Measurements from ENCODE around the gene PTPRM.

Gene PTPRM

GRCh38 chr18:8391068-8391467 lies 824.0 kb downstream of the PTPRM start:
- no peak for DNase-seq (ENCODE audit: low read depth in 2 of 2)

GRCh38 chr18:8396254-8396653 lies 829.1 kb downstream of the PTPRM start:
- DNase-seq (ENCODE audit: low read depth in 2 of 2): no peak

GRCh38 chr18:8397034-8397433 lies 829.9 kb downstream of the PTPRM start:
- DNase-seq (ENCODE audit: low read depth in 2 of 2): no peak

DNA sequence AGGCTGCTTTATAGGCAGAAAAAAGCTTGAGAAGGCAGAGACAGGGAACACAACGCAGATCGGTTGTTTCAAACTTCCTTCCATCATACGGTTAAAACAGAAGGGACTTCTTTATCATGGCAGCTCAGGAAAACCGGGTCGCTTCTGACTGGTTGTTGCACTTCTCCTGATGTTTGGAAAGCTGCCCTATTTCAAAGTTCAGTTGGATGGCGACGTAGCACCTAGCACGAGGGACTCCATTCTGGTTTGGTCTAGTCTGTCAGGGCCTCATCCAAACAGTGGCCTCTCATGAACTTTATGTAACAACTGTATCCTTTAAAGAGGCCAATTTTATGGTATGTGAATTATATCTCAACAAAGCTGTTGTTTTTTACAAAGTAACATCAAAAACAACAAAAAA lies 832.0 kb downstream of the PTPRM start:
- no peak for DNase-seq (ENCODE audit: low read depth in 2 of 2)

- no peak for DNase-seq (ENCODE audit: low read depth in 2 of 2)
Measured at GRCh38 chr18:8400193-8400752, 833.2 kb downstream of the PTPRM start.

DNA sequence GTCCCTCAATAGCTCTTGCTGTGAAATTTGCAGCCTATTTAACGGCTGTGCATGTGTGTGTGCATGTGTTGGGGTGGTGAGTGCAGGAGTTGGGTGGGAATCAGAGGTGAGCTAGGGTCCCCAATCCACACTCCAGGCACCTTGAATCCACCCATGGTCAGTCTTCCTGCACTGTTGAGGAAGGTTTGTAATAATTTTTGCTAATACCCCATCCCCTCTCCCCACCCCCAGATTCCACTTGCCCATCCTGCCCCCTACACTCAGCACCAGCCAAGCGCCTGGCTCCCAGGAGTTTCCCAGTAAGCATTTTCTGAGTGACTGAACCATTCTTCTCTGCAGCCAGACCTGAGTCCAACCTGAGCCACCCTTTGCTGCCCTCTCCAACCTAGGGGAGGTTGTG lies 833.7 kb downstream of the PTPRM start:
- DNase-seq (ENCODE audit: low read depth in 2 of 2): no peak

DNA sequence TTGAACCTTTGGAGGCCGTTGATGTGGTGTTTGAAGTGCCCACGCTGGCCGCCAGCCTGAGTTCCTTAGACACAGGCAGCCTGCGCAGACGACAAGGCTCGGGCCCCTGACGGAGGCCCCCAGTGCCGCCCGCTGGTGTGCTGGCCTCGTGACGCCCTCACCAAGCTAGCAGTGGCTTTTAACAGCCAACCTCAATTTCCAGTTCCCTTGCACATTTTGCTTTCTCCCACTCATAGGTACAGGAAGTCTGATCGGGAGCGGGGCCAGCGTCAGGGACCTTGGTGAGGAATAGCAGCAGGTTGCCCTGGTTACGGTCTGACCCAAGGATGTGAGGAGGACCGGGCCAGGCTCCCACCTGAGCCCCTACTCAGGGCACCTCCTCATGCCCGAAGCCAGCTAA lies 834.5 kb downstream of the PTPRM start:
- no peak for DNase-seq (ENCODE audit: low read depth in 2 of 2)

- DNase-seq (ENCODE audit: low read depth in 2 of 2): no peak
Measured at GRCh38 chr18:8402237-8402636, 835.1 kb downstream of the PTPRM start.

DNA sequence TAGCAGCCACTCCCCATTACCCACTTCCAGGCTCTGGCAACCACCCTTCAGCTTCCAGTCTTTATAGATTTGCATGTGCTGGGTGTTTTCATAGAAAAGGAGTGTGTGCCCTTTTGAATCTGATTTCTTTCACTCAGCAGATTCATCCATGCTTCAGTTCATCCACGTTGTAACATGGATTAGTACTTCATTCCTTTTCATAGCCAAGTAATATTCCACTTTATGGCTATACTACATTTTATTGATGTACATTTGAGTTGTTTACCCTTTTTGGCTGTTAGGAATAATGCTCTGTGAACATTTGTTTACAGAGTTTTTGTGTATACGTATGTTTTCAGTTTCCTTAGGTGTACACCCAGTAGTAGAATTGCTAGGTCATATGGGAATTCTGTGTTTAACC lies 836.6 kb downstream of the PTPRM start:
- no peak for DNase-seq (ENCODE audit: low read depth in 2 of 2)

DNA sequence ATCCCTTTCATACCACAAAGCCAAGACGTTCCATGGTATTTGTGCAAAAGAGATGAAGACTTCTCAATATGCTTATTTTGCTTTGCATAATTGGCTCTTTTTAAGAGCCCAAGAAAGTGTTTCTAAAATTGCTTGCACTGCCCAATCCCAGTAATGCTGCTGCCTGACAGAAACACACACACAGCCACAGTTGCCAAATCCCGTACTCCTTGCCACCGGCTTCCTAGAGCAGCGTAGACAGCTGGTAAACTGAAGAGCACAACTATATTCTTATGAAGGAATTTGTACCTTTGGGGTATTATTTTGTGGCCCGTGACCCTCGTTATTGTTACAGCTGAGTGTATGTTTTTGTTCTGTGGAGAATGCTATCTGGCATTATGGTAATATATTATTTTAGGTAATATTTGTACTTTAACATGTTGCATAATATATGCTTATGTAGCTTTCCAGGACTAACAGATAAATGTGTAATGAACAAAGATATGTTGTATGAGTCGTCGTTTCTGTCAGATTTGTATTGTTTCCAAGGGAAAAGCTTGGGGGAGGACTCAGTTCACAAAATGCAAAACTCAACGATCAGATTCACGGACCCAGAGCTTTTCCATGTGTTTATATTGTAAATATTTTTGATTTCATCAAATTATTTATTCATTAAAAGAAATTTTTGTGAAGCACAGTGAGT lies 839.2 kb downstream of the PTPRM start:
- no peak for DNase-seq (ENCODE audit: low read depth in 2 of 2)

DNA sequence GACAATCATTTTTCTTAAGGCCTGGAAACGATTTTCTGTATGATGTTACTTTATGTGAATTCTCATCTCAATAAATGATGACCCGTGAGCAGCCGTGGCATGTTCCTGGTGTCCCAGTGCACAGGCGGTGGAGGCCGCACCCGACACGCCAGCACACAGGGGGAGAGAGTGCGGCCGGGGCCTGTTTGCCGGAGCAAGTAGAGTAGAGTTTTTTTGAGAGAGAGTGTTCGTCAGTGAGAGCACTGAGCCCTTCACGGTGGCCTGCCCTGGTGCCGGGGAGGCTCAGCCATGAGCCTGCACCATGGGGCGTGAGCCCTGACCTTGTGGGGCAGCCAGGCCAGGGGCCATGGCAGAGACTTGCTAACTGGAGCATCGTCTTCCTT lies 839.7 kb downstream of the PTPRM start:
- DNase-seq (ENCODE audit: low read depth in 2 of 2): no peak

GRCh38 chr18:8409151-8409550 lies 842.0 kb downstream of the PTPRM start:
- DNase-seq (ENCODE audit: low read depth in 2 of 2): no peak

DNA sequence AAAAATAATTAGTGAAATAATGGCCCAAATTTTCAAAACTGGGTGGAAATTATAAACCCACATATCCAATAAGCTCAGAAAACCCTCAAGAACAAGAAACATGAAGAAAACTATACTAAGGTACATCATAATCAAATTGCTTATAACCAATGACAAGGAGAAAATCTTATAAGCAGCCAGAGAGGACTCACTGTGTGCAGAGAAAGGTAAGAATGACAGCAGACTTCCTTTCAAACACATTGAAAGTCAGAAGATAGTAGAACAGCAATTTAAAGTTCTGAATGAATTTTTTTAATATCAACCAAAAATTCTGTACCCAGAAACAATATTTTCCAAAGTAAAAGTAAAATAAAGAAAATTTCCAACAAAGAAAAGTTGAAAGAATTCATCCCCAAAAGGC lies 844.4 kb downstream of the PTPRM start:
- no peak for DNase-seq (ENCODE audit: low read depth in 2 of 2)

DNA sequence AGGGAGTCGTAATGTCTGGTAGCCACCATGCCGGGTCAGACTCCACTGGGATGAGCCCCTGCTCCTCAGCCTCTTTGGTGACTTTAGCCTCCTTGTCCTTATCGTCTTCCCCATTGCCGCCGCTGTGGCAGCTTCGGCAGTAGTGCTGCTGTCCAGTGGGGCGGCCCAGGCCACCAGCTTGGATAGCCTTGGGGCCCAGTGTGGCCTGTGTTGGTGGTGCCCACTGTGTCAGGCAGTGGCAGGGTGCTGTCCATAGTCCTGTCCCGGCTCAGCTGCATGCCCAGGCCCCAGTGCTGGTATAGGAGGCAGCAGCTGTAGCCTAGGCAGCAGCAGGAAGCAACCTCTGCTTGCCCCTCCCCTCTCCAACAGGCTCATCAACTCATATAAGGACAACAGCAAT lies 845.0 kb downstream of the PTPRM start:
- no peak for DNase-seq (ENCODE audit: low read depth in 2 of 2)

DNA sequence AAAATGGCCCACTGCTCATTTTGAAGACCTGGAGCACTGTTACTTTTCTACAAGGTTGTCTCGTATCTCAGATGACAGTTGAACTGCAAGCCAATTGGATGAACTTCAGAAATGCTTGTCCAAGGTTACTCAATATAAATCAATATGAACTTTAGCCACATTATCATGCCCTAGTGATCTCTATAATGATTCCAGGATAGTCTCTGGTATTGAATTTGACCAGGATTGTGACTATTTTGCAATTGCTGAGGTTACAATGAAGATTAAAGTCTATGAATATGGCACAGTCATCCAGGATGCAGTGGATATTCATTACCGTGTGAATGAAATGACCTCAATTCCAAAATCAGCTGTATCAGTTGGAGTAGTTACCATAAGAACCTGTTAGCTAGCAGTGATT lies 846.1 kb downstream of the PTPRM start:
- DNase-seq (ENCODE audit: low read depth in 2 of 2): no peak

DNA sequence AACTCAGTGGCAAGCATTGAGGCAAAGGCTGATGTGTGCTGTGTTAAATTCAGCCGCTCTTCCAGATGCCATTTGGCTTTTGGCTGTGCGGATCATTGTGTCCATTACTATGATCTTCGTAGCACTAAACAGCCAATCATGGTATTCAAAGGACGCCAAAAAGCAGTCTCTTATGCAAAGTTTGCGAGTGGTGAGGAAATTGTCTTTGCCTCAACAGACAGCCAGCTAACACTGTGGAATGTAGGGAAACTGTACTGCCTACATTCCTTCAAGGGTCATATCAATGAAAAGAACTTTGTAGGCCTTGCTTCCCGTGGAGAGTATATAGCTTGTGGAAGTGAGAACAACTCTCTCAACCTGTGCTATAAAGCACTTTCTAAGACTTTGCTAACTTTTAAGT lies 846.6 kb downstream of the PTPRM start:
- no peak for DNase-seq (ENCODE audit: low read depth in 2 of 2)

GRCh38 chr18:8416212-8417019 lies 849.3 kb downstream of the PTPRM start:
- DNase-seq (ENCODE audit: low read depth in 2 of 2): no peak

GRCh38 chr18:8422391-8422790 lies 855.3 kb downstream of the PTPRM start:
- DNase-seq (ENCODE audit: low read depth in 2 of 2): no peak

- DNase-seq (ENCODE audit: low read depth in 2 of 2): no peak
Measured at GRCh38 chr18:8423051-8423557, 856.0 kb downstream of the PTPRM start.

- DNase-seq (ENCODE audit: low read depth in 2 of 2): no peak
Measured at GRCh38 chr18:8424481-8424880, 857.4 kb downstream of the PTPRM start.

DNA sequence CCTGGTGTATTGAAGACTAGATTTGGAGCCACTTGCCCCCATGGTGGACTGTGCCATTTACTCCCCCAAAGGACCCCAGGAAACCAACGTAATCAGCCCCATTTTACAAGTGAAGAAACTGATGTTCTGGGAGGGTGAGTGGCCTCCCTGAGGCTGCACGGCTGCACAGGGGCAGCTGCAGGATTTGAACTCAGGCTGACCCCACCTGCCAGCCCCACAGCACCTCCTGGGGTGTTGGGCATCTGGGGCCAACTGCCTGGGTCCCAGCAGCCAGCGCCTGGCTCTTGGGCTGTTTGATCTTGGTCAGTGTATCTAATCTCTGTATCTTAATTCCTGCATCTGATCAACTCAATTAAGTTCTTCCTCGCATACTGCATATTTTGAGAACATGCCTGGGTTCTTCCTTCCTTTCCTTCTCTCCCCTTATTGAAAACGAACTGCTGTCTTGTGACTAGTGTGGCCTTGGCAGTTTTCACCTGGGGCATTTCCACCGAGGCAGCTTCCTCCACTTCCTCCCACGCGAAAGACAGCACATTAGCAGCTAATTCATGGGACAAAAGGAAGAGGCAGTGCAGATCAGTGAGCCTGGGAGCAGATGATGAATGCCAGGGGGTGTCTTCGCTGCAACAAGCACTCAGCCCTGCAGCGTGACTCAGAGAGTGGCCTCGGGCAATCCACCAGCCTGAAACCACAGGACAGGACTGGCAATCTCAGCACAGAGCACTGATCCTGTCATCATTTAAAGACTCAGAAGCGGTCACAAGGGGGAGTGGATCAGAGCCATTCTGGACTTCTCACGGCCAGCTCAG lies 858.0 kb downstream of the PTPRM start:
- no peak for DNase-seq (ENCODE audit: low read depth in 2 of 2)

DNA sequence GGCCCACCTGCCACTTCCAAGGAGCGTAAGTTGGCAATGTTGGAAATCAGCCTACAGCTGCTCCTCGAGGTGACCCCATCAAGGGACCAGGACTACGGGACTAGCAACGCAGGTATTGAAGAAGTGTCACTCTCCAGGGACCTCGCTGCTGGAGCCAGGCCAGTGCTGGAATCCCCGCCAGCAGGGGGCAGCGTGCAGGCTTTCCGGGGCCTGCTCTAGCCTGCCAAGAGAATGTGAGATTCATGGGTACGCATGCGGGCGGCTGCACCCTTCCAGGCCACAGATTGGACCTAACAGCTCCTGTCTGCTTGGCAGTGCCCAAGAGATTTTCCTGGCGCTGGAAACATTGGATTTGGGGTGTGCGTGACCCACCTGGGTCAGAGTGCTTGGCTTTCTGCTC lies 859.3 kb downstream of the PTPRM start:
- DNase-seq (ENCODE audit: low read depth in 2 of 2): no peak

All from stimulated activated CD8-positive, alpha-beta memory T cell treated with anti-CD3 and anti-CD28 coated beads, Interleukin-15, amount 100 ng/mL, for 48 hours (primary cell).